ENCODE measurements around the gene POU5F1.
"Not testable (repeated sequence)": the region's sequence is repeated elsewhere in the genome, so short reads cannot be mapped to it uniquely, and the experiment has no call there.

POU5F1 gene

GRCh38 chr6:31208506-31208905 lies 38.0 kb upstream of the POU5F1 start:
- no peak for TF ChIP-seq CTCF (IDR thresholded peaks at IDR 0.05; ENCODE audit: insufficient read depth, low read depth, low read length, missing control alignments)
- H3K4me3 ChIP-seq (ENCODE audit: low read length): no peak overlapping the region

GRCh38 chr6:31205638-31206037 lies 35.2 kb upstream of the POU5F1 start:
- H3K4me3 ChIP-seq (ENCODE audit: low read length): no peak overlapping the region
- DNase-seq (ENCODE audit: low read depth): no peak
- no peak for TF ChIP-seq CTCF (IDR thresholded peaks at IDR 0.05; ENCODE audit: insufficient read depth, low read depth, low read length, missing control alignments)

More at GRCh38 chr6:31208506-31208905, 38.0 kb upstream of the POU5F1 start:
- DNase-seq (ENCODE audit: low read depth): no peak

- no peak for DNase-seq (ENCODE audit: low read depth)
- H3K4me3 ChIP-seq (ENCODE audit: low read length): no peak overlapping the region
- no peak for TF ChIP-seq CTCF (IDR thresholded peaks at IDR 0.05; ENCODE audit: insufficient read depth, low read depth, low read length, missing control alignments)
These were observed 34.3 kb upstream of the POU5F1 start for GRCh38 chr6:31204751-31205145.

- H3K4me3 ChIP-seq (ENCODE audit: low read length): no peak overlapping the region
- TF ChIP-seq CTCF (IDR thresholded peaks at IDR 0.05; ENCODE audit: insufficient read depth, low read depth, low read length, missing control alignments): no peak
- peak; percentile 96 for DNase-seq (ENCODE audit: low read depth)
These were observed 33.0 kb upstream of the POU5F1 start for GRCh38 chr6:31203345-31203979.

GRCh38 chr6:31202259-31203166 lies 32.0 kb upstream of the POU5F1 start:
- no peak overlapping the region for H3K4me3 ChIP-seq (ENCODE audit: low read length)
- DNase-seq (ENCODE audit: low read depth): peak; percentile 67
- no peak for TF ChIP-seq CTCF (IDR thresholded peaks at IDR 0.05; ENCODE audit: insufficient read depth, low read depth, low read length, missing control alignments)

GRCh38 chr6:31199105-31199452 lies 28.6 kb upstream of the POU5F1 start:
- not testable (repeated sequence) for DNase-seq (ENCODE audit: low read depth); H3K4me3 ChIP-seq (ENCODE audit: low read length)

- TF ChIP-seq CTCF (IDR thresholded peaks at IDR 0.05; ENCODE audit: insufficient read depth, low read depth, low read length, missing control alignments): no peak
- peak overlapping the region; percentile 68 for H3K4me3 ChIP-seq (ENCODE audit: low read length)
- peak; percentile 90 for DNase-seq (ENCODE audit: low read depth)
These were observed 27.2 kb upstream of the POU5F1 start for GRCh38 chr6:31197559-31198305.

- DNase-seq (ENCODE audit: low read depth): not testable (repeated sequence)
These were observed 26.0 kb upstream of the POU5F1 start for GRCh38 chr6:31196251-31197022.

GRCh38 chr6:31195308-31195979 lies 25.0 kb upstream of the POU5F1 start:
- not testable (repeated sequence) for DNase-seq (ENCODE audit: low read depth); H3K4me3 ChIP-seq (ENCODE audit: low read length)

More at GRCh38 chr6:31196251-31197022, 26.0 kb upstream of the POU5F1 start:
- not testable (repeated sequence) for H3K4me3 ChIP-seq (ENCODE audit: low read length)

Measured in epithelial cell of esophagus (primary cell).